ENCODE results near the gene MAMDC4. TPM values are rescaled to one million over a fixed set of nuclear protein-coding genes. Genes with fewer than 3 reads are reported as not detected.

The MAMDC4 gene
- total and polyA plus RNA-seq, 4 experiments from 2014 or later = 9.3 to 11.7 TPM; not detected in 2

DNA sequence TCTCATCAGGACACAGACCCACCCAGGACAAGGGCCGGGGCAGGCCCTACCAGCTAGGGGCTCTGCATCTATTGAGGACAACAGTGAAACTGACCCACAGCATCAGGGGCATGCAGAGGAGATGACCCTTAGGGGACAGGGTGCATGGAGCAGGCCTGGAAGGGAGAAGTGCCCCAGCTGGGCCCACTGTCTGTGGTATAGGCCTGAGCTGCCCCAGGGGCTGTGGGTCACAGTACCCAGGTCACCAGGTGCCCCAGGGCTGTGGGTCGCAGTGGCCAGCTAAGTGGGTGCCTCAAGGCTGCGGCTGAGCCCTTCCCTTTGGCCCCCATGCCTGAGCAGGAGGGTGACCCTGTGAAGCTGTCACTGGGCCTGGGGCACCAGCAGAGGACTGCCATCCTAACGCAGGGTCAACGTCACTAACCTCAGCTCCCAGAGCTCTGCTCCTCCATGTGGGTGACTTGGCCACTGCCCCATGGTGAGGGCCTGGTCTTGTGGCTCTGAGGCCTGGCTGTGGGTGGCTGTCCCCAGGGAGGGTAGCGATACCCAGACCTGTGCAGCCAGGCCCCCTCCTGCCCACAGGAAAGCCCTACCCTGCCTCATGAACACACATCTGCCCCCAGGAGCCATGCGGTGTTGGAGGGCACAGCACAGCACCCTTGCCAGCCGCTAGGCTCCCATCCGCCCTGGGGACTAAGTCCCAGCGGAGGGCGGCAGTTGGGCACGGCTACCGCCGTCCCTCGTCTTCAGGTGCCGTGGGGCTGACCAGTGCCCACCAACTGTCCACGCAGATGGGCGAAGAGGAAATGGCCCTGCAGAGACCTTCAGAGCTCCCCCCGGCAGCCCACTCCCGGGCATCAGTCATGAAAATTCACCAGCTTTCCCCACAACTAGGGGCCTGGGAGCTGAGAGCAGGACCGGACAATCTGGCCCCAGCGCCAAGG is 9.1 kb downstream of the MAMDC4 start:
- peak in 1 of 5 donors; percentile 16 for DNase-seq
- H3K27ac Mint-ChIP-seq = no peak overlapping the region
- no peaks in the 10 kb centered on the region for H3K9me3 Mint-ChIP-seq
- no peak overlapping the region for H3K4me3 Mint-ChIP-seq
- CTCF ChIA-PET (ENCODE audit: partially characterized antibody) = interaction anchor here (1.3 to 1.9 kb wide), 2 partner anchors 17 to 20 kb away, joined by 3 to 6 read pairs; no protein-coding TSS in a partner anchor
- H3K4me1 Mint-ChIP-seq = peaks cover 2 to 19% (median 11%) of the 10 kb centered on the region in 4 donors
- no peaks in the 10 kb centered on the region for H3K27me3 Mint-ChIP-seq
- intact Hi-C loops (cut with micrococcal nuclease) = no loop called here
- H3K36me3 ChIP-seq (ENCODE audit: insufficient read depth, low read length) = peaks cover 31% of the 10 kb centered on the region
- no peaks in the 10 kb centered on the region for H3K27me3 ChIP-seq (ENCODE audit: insufficient read depth, low read length)
- no peak overlapping the region for H3K4me3 ChIP-seq (ENCODE audit: low read length in 2 of 2)
- no peaks in the 10 kb centered on the region for H3K9me3 ChIP-seq (ENCODE audit: control insufficient read depth in 1 of 2, low read length in 2 of 2)
- no peak overlapping the region for H3K27ac ChIP-seq (ENCODE audit: low read depth, low read length)
- H3K4me1 ChIP-seq (ENCODE audit: insufficient read depth, low read length) = peaks cover 18% of the 10 kb centered on the region
- POLR2A ChIA-PET (ENCODE audit: partially characterized antibody) = interaction anchor here (1.1 to 2.6 kb wide), 6 partner anchors 9 to 41 kb away, joined by 4 to 8 read pairs (median 7); partner anchors contain the start of genes AJM1 and TRAF2
- H3K36me3 Mint-ChIP-seq = peaks cover 5 to 24% of the 10 kb centered on the region in 2 donors

DNA sequence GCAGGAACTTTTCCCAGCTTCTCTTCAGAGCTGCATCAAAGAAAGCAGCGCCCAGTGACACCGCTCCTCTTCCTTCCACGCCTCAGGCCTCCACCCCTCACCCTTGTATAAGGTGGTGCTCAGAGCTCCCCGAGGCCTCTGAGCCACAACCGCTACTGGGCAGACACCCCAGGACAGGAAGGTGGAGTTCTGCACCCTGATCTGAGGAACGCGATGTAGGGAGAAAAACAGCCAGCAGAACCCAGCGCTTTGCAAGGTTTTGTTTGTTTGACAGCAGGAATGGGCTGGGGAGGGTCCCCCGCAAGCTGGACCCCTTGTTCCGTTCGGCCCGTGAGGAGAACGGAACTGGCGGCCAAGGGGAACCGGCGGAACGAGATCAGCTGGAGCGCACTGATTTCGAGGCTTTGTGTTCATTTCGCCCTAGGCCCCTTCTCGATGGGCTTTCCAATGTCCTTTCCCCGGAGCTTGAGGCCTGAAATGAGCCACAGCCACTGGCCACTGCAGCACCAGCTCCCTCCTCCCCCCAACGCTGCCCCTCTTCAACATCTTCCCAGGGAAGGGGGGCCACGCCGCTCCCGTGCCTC is 9.8 kb downstream of the MAMDC4 start:
- H3K27me3 Mint-ChIP-seq = no peaks in the 10 kb centered on the region
- DNase-seq = peak in 1 of 5 donors; percentile 24
- no peaks in the 10 kb centered on the region for H3K27me3 ChIP-seq (ENCODE audit: insufficient read depth, low read length)
- peak overlapping the region in 2 of 7 donors; percentile 30 for H3K27ac Mint-ChIP-seq
- H3K4me1 ChIP-seq (ENCODE audit: insufficient read depth, low read length) = peaks cover 18% of the 10 kb centered on the region
- no peak overlapping the region for H3K4me3 ChIP-seq (ENCODE audit: low read length in 2 of 2)
- no peaks in the 10 kb centered on the region for H3K9me3 Mint-ChIP-seq
- peaks cover 2 to 19% (median 11%) of the 10 kb centered on the region in 4 donors for H3K4me1 Mint-ChIP-seq
- no peak overlapping the region for H3K4me3 Mint-ChIP-seq
- POLR2A ChIA-PET (ENCODE audit: partially characterized antibody) = interaction anchor here (2.0 kb wide), 1 partner anchor 24 kb away, joined by 8 read pairs; the partner anchor contains the start of gene TRAF2
- CTCF ChIA-PET (ENCODE audit: partially characterized antibody) = interaction anchor here (1.9 kb wide), 1 partner anchor 18 kb away, joined by 6 read pairs; no protein-coding TSS in a partner anchor
- H3K36me3 ChIP-seq (ENCODE audit: insufficient read depth, low read length) = peaks cover 31% of the 10 kb centered on the region
- no peaks in the 10 kb centered on the region for H3K9me3 ChIP-seq (ENCODE audit: control insufficient read depth in 1 of 2, low read length in 2 of 2)
- no peak overlapping the region for H3K27ac ChIP-seq (ENCODE audit: low read depth, low read length)
- H3K36me3 Mint-ChIP-seq = peaks cover 5 to 24% of the 10 kb centered on the region in 2 donors
- intact Hi-C loops (cut with micrococcal nuclease) = no loop called here

- Mint-ChIP-seq H3K4me1 (peaks cover 2 to 23% (median 11%) of the 10 kb centered on the region in 4 donors), H3K36me3 (peaks cover 5 to 24% of the 10 kb centered on the region in 2 donors), H3K9me3 (no peaks in the 10 kb centered on the region), H3K27me3 (no peaks in the 10 kb centered on the region), H3K4me3 (peak overlapping the region in 1 of 8 donors; percentile 32), H3K27ac (peak overlapping the region in 2 of 7 donors; percentile 47 to 81)
- Histone ChIP-seq H3K27me3 (ENCODE audit: insufficient read depth, low read length) (no peaks in the 10 kb centered on the region), H3K27ac (ENCODE audit: low read depth, low read length) (no peak overlapping the region), H3K36me3 (ENCODE audit: insufficient read depth, low read length) (peaks cover 31% of the 10 kb centered on the region), H3K9me3 (ENCODE audit: control insufficient read depth in 1 of 2, low read length in 2 of 2) (no peaks in the 10 kb centered on the region), H3K4me3 (ENCODE audit: low read length in 2 of 2) (no peak overlapping the region), H3K4me1 (ENCODE audit: insufficient read depth, low read length) (peaks cover 18% of the 10 kb centered on the region)
- ChIA-PET POLR2A (ENCODE audit: partially characterized antibody) (interaction anchor here (0.8 to 0.9 kb wide), 2 partner anchors 17 to 81 kb away, joined by 3 read pairs; partner anchors contain the start of gene FBXW5), CTCF (ENCODE audit: partially characterized antibody) (interaction anchor here (1.3 to 1.9 kb wide), 2 partner anchors 19 to 21 kb away, joined by 3 to 6 read pairs; partner anchors contain the start of gene AJM1)
- no peak for DNase-seq
- intact Hi-C loops (cut with micrococcal nuclease) = no loop called here
Observed at GRCh38 chr9:136862849-136863622, 10.9 kb downstream of the MAMDC4 start.

DNA sequence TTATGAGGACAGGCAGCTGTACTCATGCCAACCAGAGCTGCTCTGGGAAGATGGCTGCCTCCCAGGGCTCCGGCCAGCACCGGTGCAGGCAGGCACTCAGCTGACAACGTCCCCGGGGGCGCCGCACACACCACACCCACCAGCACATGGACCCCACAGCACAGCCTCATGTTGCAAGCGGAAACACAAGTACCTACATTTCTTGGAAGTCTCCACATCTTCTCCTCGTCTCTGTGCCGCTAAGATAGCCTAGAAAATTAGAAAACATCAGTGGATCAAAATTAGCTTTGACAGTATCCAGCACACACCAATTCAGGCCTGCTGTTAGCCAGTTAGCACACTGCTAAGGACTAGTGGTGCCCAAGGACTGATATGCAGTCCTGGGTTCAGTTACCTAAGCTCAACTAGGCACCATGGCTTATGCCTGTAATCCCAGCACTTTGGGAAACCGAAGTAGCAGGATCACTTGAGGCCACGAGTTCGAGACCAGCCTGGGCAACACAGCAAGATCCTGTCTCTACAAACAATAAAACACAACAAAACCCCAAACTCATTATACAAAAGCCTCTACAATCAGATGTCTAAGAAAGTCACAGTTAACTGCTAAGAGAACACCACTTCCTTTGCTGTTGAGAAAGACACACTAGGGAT is 11.6 kb downstream of the MAMDC4 start:
- CTCF ChIA-PET (ENCODE audit: partially characterized antibody) = interaction anchor here (1.1 to 1.3 kb wide), 2 partner anchors 20 to 21 kb away, joined by 3 read pairs; partner anchors contain the start of gene AJM1
- no peak for DNase-seq

DNA sequence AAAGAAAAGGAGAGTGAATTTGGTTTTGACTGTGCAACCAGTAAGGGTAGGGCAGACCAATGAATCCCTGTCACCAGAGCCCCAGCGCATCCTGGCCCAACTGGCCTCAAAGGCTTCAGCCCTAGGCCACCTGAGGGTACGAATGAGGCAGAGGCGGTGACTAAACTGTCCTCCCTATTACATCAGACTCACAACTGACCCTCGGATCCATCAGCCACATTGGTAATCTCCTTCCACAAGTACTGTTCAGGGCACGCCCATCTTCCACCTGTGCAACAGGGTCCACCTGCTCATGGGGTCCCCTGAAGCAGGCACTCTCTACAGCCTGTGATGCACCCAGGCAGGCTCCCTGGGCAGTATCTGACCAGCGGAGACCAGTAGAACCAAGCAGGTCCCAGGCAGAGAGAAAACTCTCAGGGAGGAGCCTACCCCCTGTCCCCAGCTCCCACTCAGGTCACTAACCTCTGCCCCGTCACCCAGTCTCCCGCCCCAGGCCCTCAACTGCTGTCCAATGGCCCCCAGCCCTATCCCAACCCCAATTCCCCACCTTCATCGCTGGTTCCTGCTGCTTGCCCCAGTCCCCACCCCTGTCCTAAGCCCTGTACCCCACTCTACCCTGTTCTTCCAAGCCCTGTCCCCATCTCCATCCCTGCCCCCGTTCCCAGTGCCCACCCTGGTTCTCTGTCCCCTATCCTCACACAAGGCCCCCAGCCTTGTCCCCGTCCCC is 13.1 kb downstream of the MAMDC4 start:
- Mint-ChIP-seq H3K36me3 (peaks cover 5 to 24% of the 10 kb centered on the region in 2 donors), H3K9me3 (no peaks in the 10 kb centered on the region), H3K4me3 (peak overlapping the region; percentile 75 to 93 (median 85)), H3K4me1 (peaks cover 4 to 23% (median 11%) of the 10 kb centered on the region in 4 donors), H3K27me3 (no peaks in the 10 kb centered on the region), H3K27ac (peak overlapping the region; percentile 75 to 94 (median 85))
- Histone ChIP-seq H3K27me3 (ENCODE audit: insufficient read depth, low read length) (no peaks in the 10 kb centered on the region), H3K36me3 (ENCODE audit: insufficient read depth, low read length) (peaks cover 31% of the 10 kb centered on the region), H3K4me3 (ENCODE audit: low read length in 2 of 2) (peak overlapping the region; percentile 40 to 75), H3K4me1 (ENCODE audit: insufficient read depth, low read length) (peaks cover 18% of the 10 kb centered on the region), H3K27ac (ENCODE audit: low read depth, low read length) (peak overlapping the region; percentile 87), H3K9me3 (ENCODE audit: control insufficient read depth in 1 of 2, low read length in 2 of 2) (no peaks in the 10 kb centered on the region)
- intact Hi-C loops (cut with micrococcal nuclease) = loop anchor here (5.0 kb wide), 1 partner anchor 37 kb away; no protein-coding TSS in a partner anchor
- ChIA-PET POLR2A (ENCODE audit: partially characterized antibody) (interaction anchor here (1.1 to 2.1 kb wide), 3 partner anchors 19 to 80 kb away, joined by 4 to 8 read pairs (median 4); partner anchors contain the start of genes AJM1, C8G and FBXW5), CTCF (ENCODE audit: partially characterized antibody) (no interaction called here)
- peak in 1 of 5 donors; percentile 29 for DNase-seq

More for the DNA sequence above, 11.6 kb downstream of the MAMDC4 start:
- POLR2A ChIA-PET (ENCODE audit: partially characterized antibody) = interaction anchor here (0.7 to 1.3 kb wide), 4 partner anchors 9 to 81 kb away, joined by 3 to 4 read pairs (median 4); partner anchors contain the start of genes AJM1 and FBXW5
- Histone ChIP-seq H3K27ac (ENCODE audit: low read depth, low read length) (no peak overlapping the region), H3K27me3 (ENCODE audit: insufficient read depth, low read length) (no peaks in the 10 kb centered on the region), H3K4me1 (ENCODE audit: insufficient read depth, low read length) (peaks cover 18% of the 10 kb centered on the region), H3K36me3 (ENCODE audit: insufficient read depth, low read length) (peaks cover 31% of the 10 kb centered on the region), H3K9me3 (ENCODE audit: control insufficient read depth in 1 of 2, low read length in 2 of 2) (no peaks in the 10 kb centered on the region), H3K4me3 (ENCODE audit: low read length in 2 of 2) (no peak overlapping the region)
- H3K27me3 Mint-ChIP-seq = no peaks in the 10 kb centered on the region
- H3K4me3 Mint-ChIP-seq = peak overlapping the region in 3 of 8 donors; percentile 43 to 93 (median 68)
- peaks cover 5 to 24% of the 10 kb centered on the region in 2 donors for H3K36me3 Mint-ChIP-seq
- H3K4me1 Mint-ChIP-seq = peaks cover 2 to 23% (median 11%) of the 10 kb centered on the region in 4 donors
- H3K27ac Mint-ChIP-seq = peak overlapping the region in 6 of 7 donors; percentile 32 to 78 (median 62)
- H3K9me3 Mint-ChIP-seq = no peaks in the 10 kb centered on the region
- intact Hi-C loops (cut with micrococcal nuclease) = no loop called here
